ENCODE measurements around the gene PCNX2.

- TF ChIP-seq, protein P1, sequence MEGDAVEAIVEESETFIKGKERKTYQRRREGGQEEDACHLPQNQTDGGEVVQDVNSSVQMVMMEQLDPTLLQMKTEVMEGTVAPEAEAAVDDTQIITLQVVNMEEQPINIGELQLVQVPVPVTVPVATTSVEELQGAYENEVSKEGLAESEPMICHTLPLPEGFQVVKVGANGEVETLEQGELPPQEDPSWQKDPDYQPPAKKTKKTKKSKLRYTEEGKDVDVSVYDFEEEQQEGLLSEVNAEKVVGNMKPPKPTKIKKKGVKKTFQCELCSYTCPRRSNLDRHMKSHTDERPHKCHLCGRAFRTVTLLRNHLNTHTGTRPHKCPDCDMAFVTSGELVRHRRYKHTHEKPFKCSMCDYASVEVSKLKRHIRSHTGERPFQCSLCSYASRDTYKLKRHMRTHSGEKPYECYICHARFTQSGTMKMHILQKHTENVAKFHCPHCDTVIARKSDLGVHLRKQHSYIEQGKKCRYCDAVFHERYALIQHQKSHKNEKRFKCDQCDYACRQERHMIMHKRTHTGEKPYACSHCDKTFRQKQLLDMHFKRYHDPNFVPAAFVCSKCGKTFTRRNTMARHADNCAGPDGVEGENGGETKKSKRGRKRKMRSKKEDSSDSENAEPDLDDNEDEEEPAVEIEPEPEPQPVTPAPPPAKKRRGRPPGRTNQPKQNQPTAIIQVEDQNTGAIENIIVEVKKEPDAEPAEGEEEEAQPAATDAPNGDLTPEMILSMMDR (IDR thresholded peaks at IDR 0.05; ENCODE audit: insufficient read depth, low read depth, low read length) = no peak
- no peak for TF ChIP-seq EZH2 (IDR thresholded peaks at IDR 0.05; ENCODE audit: insufficient read depth, low read length)
Observed at GRCh38 chr1:232979558-232979957, 316.0 kb downstream of the PCNX2 start.

Measured in astrocyte (in vitro differentiated cells and primary cell).